ENCODE results near the gene TMEM233. TPM values are rescaled to one million over a fixed set of nuclear protein-coding genes. Genes with fewer than 3 reads are reported as not detected.

Gene TMEM233
- total and polyA plus RNA-seq, 2 experiments from 2014 or later = 0.33 TPM; not detected in 1

GRCh38 chr12:119576118-119576810, 17.3 kb upstream of the TMEM233 start:
- no peak for TF ChIP-seq EZH2 (IDR thresholded peaks at IDR 0.05; ENCODE audit: insufficient read depth, poor library complexity, severe bottlenecking)
- no peak for TF ChIP-seq EZH2phosphoT487 (IDR thresholded peaks at IDR 0.05; ENCODE audit: insufficient read depth, low read depth)
- H3K9ac ChIP-seq = no peak overlapping the region
- no peaks in the 10 kb centered on the region for H3K27me3 ChIP-seq (replicated peaks; ENCODE audit: insufficient read depth)
- no peak overlapping the region for H3K27ac ChIP-seq
- H2AFZ ChIP-seq = no peak overlapping the region
- H3K9me3 ChIP-seq (ENCODE audit: low read depth) = no peaks in the 10 kb centered on the region
- H3F3A ChIP-seq (ENCODE audit: insufficient read depth) = no peaks in the 10 kb centered on the region
- no peaks in the 10 kb centered on the region for H3K9me2 ChIP-seq (ENCODE audit: insufficient read depth)
- no peaks in the 10 kb centered on the region for H3K79me2 ChIP-seq (ENCODE audit: insufficient read depth)
- 16 to 27% methylated on average over 8 of the region's 8 CpGs for WGBS, 2 experiments (ENCODE audit: low coverage in 1 of 2, low lambda C conversion rate in 2 of 2, missing lambda C conversion rate in 2 of 2)
- no peaks in the 10 kb centered on the region for H3K36me3 ChIP-seq (ENCODE audit: low read depth)
- no peak for DNase-seq
- in situ Hi-C loops (cut with MboI) = no loop called here
- H4K20me1 ChIP-seq (ENCODE audit: insufficient read depth) = no peaks in the 10 kb centered on the region
- H3K4me1 ChIP-seq (ENCODE audit: insufficient read depth) = no peaks in the 10 kb centered on the region
- H3K4me2 ChIP-seq (ENCODE audit: unreplicated experiment) = no peak overlapping the region
- no peak overlapping the region for H3K4me3 ChIP-seq

GRCh38 chr12:119576915-119577314, 16.7 kb upstream of the TMEM233 start:
- Histone ChIP-seq H3K27me3 (replicated peaks; ENCODE audit: insufficient read depth) (no peaks in the 10 kb centered on the region), H3F3A (ENCODE audit: insufficient read depth) (no peaks in the 10 kb centered on the region), H3K9me3 (ENCODE audit: low read depth) (no peaks in the 10 kb centered on the region), H3K27ac (no peak overlapping the region), H3K4me3 (no peak overlapping the region), H3K36me3 (ENCODE audit: low read depth) (no peaks in the 10 kb centered on the region), H3K9ac (no peak overlapping the region), H2AFZ (no peak overlapping the region), H3K4me1 (ENCODE audit: insufficient read depth) (no peaks in the 10 kb centered on the region), H3K79me2 (ENCODE audit: insufficient read depth) (no peaks in the 10 kb centered on the region), H3K4me2 (ENCODE audit: unreplicated experiment) (no peak overlapping the region), H3K9me2 (ENCODE audit: insufficient read depth) (no peaks in the 10 kb centered on the region), H4K20me1 (ENCODE audit: insufficient read depth) (no peaks in the 10 kb centered on the region)
- TF ChIP-seq EZH2 (IDR thresholded peaks at IDR 0.05; ENCODE audit: insufficient read depth, poor library complexity, severe bottlenecking) = no peak
- TF ChIP-seq EZH2phosphoT487 (IDR thresholded peaks at IDR 0.05; ENCODE audit: insufficient read depth, low read depth) = no peak
- 0 to 5% methylated on average over 1 of the region's 1 CpG for WGBS, 2 experiments (ENCODE audit: low coverage in 1 of 2, low lambda C conversion rate in 2 of 2, missing lambda C conversion rate in 2 of 2)
- in situ Hi-C loops (cut with MboI) = no loop called here
- DNase-seq = no peak

- H3K9me3 ChIP-seq (ENCODE audit: low read depth) = no peaks in the 10 kb centered on the region
- H3K27ac ChIP-seq = no peak overlapping the region
- DNase-seq = peak; percentile 51
- no peak overlapping the region for H2AFZ ChIP-seq
- in situ Hi-C loops (cut with MboI) = no loop called here
- H3K4me2 ChIP-seq (ENCODE audit: unreplicated experiment) = no peak overlapping the region
- H3F3A ChIP-seq (ENCODE audit: insufficient read depth) = no peaks in the 10 kb centered on the region
- no peaks in the 10 kb centered on the region for H3K36me3 ChIP-seq (ENCODE audit: low read depth)
- no peaks in the 10 kb centered on the region for H3K4me1 ChIP-seq (ENCODE audit: insufficient read depth)
- WGBS, 2 experiments (ENCODE audit: low coverage in 1 of 2, low lambda C conversion rate in 2 of 2, missing lambda C conversion rate in 2 of 2) = 3 to 6% methylated on average over 2 of the region's 2 CpGs
- H4K20me1 ChIP-seq (ENCODE audit: insufficient read depth) = no peaks in the 10 kb centered on the region
- no peak overlapping the region for H3K9ac ChIP-seq
- TF ChIP-seq EZH2phosphoT487 (IDR thresholded peaks at IDR 0.05; ENCODE audit: insufficient read depth, low read depth) = no peak
- TF ChIP-seq EZH2 (IDR thresholded peaks at IDR 0.05; ENCODE audit: insufficient read depth, poor library complexity, severe bottlenecking) = no peak
- H3K4me3 ChIP-seq = no peak overlapping the region
- H3K79me2 ChIP-seq (ENCODE audit: insufficient read depth) = no peaks in the 10 kb centered on the region
- no peaks in the 10 kb centered on the region for H3K9me2 ChIP-seq (ENCODE audit: insufficient read depth)
- no peaks in the 10 kb centered on the region for H3K27me3 ChIP-seq (replicated peaks; ENCODE audit: insufficient read depth)
These were observed 15.5 kb upstream of the TMEM233 start for GRCh38 chr12:119578112-119578511.

GRCh38 chr12:119589097-119589496, 4.5 kb upstream of the TMEM233 start:
- H3K9me2 ChIP-seq (ENCODE audit: insufficient read depth) = no peaks in the 10 kb centered on the region
- H3K9me3 ChIP-seq (ENCODE audit: low read depth) = no peaks in the 10 kb centered on the region
- H3K79me2 ChIP-seq (ENCODE audit: insufficient read depth) = no peaks in the 10 kb centered on the region
- no peaks in the 10 kb centered on the region for H3K36me3 ChIP-seq (ENCODE audit: low read depth)
- no peaks in the 10 kb centered on the region for H3K4me1 ChIP-seq (ENCODE audit: insufficient read depth)
- no peaks in the 10 kb centered on the region for H4K20me1 ChIP-seq (ENCODE audit: insufficient read depth)
- in situ Hi-C loops (cut with MboI) = no loop called here
- H3F3A ChIP-seq (ENCODE audit: insufficient read depth) = no peaks in the 10 kb centered on the region
- no peak overlapping the region for H3K27ac ChIP-seq
- 8 to 14% methylated on average over 1 of the region's 1 CpG for WGBS, 2 experiments (ENCODE audit: low coverage in 1 of 2, low lambda C conversion rate in 2 of 2, missing lambda C conversion rate in 2 of 2)
- DNase-seq = no peak
- peaks cover 9% of the 10 kb centered on the region for H3K27me3 ChIP-seq (replicated peaks; ENCODE audit: insufficient read depth)
- no peak overlapping the region for H3K4me2 ChIP-seq (ENCODE audit: unreplicated experiment)
- H3K9ac ChIP-seq = no peak overlapping the region
- H2AFZ ChIP-seq = no peak overlapping the region
- no peak overlapping the region for H3K4me3 ChIP-seq
- TF ChIP-seq EZH2phosphoT487 (IDR thresholded peaks at IDR 0.05; ENCODE audit: insufficient read depth, low read depth) (no peak), EZH2 (IDR thresholded peaks at IDR 0.05; ENCODE audit: insufficient read depth, poor library complexity, severe bottlenecking) (no peak)
